C4-2B (cell line): ENCODE measurements around the gene FGF19.

Experiments used
- CTCF ChIP-seq: fragments of 450-650 bp; conservative IDR thresholded peaks from 2 replicates; pipeline ENCODE4 v1.5.1; 2017; ENCODE audit warnings: mild to moderate bottlenecking
- ZFX ChIP-seq: fragments of 450-650 bp; IDR thresholded peaks from 2 replicates; pipeline ENCODE4 v1.6.1; 2017

DNA sequence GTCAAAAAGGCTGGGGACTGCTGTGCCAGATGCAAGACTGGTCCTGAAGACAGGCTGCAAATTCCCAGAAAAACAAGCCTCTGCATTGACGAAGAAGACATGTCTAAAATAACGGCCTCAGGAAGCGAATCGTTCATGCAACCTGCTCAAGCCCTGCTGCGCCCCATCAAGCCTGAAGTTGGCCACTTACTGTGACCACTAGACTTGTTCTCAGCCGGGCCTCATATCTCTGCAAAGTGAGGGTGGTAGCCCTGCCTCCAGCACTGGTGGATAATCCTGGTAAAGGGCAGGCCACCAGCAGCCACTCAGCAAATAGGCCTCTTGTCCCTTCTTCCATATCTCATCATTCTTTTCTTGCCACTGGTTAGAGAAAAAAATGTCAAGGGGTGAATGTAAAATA lies 40.5 kb downstream of the FGF19 start:
- TF ChIP-seq CTCF (no peak), ZFX (no peak)
